ENCODE data around the gene GABRG3. TPM values are rescaled to one million over a fixed set of nuclear protein-coding genes. Genes with fewer than 3 reads are reported as not detected.

GABRG3 gene
- total and polyA plus RNA-seq, 9 of the 15 experiments (the other 6 are each of a cell fraction or from before 2014, with no cell fraction given) = 4.0 to 15.1 (median 11.2) TPM

DNA sequence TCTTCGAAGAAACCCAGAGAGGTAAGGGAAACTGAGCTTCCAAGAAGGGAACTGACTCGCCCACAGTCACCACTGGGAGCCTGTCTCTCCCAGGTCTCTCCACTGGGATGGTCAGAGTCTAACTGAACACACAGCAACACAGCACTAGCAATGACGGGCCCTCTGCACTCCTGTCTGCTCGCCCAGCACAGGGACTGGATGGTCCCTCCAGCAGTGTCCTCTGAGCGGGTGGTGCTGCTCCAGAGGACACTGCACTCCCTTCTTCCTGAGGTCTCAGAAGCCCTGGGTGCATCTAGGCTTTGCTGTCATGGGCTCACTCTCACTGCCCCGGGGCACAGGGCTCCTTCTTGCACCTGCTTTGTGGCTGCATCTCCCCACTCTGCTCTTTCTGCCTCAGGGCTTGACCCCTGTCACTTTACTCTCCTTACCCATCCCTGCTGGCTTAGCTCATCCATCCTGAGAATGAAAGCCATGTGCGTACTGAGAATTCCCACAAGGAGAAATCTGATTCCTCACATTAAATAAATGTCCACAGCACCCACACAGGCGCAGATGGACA is 356.6 kb downstream of the GABRG3 start (continued):
- TF ChIP-seq, protein P1, sequence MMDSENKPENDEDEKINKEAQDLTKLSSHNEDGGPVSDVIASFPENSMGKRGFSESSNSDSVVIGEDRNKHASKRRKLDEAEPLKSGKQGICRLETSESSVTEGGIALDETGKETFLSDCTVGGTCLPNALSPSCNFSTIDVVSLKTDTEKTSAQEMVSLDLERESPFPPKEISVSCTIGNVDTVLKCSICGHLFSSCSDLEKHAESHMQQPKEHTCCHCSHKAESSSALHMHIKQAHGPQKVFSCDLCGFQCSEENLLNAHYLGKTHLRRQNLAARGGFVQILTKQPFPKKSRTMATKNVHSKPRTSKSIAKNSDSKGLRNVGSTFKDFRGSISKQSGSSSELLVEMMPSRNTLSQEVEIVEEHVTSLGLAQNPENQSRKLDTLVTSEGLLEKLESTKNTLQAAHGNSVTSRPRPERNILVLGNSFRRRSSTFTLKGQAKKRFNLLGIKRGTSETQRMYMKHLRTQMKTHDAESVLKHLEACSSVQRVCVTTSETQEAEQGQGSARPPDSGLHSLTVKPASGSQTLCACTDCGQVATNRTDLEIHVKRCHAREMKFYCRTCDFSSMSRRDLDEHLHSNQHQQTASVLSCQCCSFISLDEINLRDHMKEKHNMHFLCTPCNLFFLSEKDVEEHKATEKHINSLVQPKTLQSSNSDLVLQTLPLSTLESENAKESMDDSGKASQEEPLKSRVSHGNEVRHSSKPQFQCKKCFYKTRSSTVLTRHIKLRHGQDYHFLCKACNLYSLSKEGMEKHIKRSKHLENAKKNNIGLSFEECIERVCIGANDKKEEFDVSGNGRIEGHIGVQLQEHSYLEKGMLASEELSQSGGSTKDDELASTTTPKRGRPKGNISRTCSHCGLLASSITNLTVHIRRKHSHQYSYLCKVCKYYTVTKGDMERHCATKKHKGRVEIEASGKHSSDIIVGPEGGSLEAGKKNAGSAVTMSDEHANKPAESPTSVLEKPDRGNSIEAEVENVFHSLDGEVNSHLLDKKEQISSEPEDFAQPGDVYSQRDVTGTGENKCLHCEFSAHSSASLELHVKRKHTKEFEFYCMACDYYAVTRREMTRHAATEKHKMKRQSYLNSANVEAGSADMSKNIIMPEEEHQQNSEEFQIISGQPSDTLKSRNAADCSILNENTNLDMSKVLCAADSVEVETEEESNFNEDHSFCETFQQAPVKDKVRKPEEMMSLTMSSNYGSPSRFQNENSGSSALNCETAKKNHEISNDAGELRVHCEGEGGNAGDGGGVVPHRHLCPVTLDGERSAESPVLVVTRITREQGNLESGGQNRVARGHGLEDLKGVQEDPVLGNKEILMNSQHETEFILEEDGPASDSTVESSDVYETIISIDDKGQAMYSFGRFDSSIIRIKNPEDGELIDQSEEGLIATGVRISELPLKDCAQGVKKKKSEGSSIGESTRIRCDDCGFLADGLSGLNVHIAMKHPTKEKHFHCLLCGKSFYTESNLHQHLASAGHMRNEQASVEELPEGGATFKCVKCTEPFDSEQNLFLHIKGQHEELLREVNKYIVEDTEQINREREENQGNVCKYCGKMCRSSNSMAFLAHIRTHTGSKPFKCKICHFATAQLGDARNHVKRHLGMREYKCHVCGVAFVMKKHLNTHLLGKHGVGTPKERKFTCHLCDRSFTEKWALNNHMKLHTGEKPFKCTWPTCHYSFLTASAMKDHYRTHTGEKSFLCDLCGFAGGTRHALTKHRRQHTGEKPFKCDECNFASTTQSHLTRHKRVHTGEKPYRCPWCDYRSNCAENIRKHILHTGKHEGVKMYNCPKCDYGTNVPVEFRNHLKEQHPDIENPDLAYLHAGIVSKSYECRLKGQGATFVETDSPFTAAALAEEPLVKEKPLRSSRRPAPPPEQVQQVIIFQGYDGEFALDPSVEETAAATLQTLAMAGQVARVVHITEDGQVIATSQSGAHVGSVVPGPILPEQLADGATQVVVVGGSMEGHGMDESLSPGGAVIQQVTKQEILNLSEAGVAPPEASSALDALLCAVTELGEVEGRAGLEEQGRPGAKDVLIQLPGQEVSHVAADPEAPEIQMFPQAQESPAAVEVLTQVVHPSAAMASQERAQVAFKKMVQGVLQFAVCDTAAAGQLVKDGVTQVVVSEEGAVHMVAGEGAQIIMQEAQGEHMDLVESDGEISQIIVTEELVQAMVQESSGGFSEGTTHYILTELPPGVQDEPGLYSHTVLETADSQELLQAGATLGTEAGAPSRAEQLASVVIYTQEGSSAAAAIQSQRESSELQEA (IDR thresholded peaks at IDR 0.05; ENCODE audit: low read depth) = no peak
- no peak for TF ChIP-seq IRF2 (CRISPR knock-in tag; IDR thresholded peaks at IDR 0.05)

Data from K562 (cell line).